Upper lobe of left lung (tissue), 4 donors: ENCODE results near the gene PRR11.

Experiments
- POLR2A ChIP-seq, 4 donors: fragments of 450-650 bp; IDR thresholded peaks; one replicate each; pipeline ENCODE4 v1.5.1; 2016 to 2017; ENCODE audit warnings: antibody characterized with exemption in 4 of 4, mild to moderate bottlenecking in 2 of 4
- TF ChIP-seq, protein P1 (sequence below), 6 experiments: fragments of 450-650 bp in 4 of 6; fragments of 200-600 bp in 2 of 6; sonication (generic) in 2 of 6; IDR thresholded peaks; one replicate each; pipeline ENCODE4 v1.5.1; 2016 to 2019; ENCODE audit warnings: antibody characterized with exemption in 6 of 6

DNA sequence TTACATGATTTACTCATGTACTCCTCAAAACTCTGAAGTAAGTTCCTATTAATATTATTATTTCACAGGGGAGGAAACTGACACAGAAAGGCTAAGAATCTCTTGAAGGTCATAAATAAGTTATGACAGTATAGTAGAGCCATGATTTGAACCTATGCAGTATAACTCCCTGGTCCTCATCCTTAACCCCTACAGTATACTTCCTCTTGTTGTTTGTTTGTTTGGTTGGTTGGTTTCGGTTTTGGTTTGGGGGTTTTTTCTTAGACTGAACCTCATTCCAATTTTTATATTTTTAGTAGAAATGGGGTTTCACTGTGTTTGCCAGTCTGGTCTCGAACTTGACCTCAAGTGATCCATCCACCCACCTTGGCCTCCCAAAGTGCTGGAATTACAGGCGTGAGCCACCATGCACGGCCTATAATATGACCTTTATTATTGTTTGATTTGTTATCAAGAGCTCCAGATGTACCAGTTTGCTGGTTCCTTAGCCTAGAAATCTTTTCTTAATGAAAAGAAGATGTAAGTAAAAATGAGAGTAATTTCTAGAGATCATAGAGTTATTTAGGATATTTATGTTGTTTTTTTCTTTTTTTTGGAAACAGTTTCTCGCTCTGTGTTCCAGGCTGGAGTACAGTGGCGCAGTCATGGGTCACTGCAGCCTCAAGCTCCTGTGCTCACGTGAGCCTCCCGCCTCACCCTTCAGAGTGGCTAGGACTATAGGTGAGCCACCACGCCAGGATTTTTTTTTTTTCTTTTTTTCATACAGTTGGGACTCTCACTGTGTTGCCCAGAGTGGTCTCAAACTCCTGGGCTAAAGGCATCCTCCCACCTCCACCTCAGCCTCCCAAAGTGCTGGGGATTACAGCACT lies 4.8 kb downstream of the PRR11 start:
- TF ChIP-seq, protein P1, sequence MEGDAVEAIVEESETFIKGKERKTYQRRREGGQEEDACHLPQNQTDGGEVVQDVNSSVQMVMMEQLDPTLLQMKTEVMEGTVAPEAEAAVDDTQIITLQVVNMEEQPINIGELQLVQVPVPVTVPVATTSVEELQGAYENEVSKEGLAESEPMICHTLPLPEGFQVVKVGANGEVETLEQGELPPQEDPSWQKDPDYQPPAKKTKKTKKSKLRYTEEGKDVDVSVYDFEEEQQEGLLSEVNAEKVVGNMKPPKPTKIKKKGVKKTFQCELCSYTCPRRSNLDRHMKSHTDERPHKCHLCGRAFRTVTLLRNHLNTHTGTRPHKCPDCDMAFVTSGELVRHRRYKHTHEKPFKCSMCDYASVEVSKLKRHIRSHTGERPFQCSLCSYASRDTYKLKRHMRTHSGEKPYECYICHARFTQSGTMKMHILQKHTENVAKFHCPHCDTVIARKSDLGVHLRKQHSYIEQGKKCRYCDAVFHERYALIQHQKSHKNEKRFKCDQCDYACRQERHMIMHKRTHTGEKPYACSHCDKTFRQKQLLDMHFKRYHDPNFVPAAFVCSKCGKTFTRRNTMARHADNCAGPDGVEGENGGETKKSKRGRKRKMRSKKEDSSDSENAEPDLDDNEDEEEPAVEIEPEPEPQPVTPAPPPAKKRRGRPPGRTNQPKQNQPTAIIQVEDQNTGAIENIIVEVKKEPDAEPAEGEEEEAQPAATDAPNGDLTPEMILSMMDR (IDR thresholded peaks at IDR 0.05), result no peak
- TF ChIP-seq POLR2A (IDR thresholded peaks at IDR 0.05), result no peak
